Mesothelial cell of epicardium (in vitro differentiated cells): ENCODE measurements around the gene FAM120A. TPM values are rescaled to one million over a fixed set of nuclear protein-coding genes. Genes with fewer than 3 reads are reported as not detected.

Experiments
- DNase-seq, 2 experiments: peaks; one replicate each; pipeline ENCODE4 v3.0.0; 2021; ENCODE audit warnings: low spot score in 2 of 2; ENCODE audit not compliant: unreplicated experiment in 2 of 2
- H3K27ac Mint-ChIP-seq: 2 replicates; pipeline ENCODE4 v1.8.0; 2021; ENCODE audit warnings: mixed read lengths
- H3K27me3 Mint-ChIP-seq: 2 replicates; pipeline ENCODE4 v1.8.0; 2021; ENCODE audit warnings: low read depth, mixed read lengths
- H3K36me3 Mint-ChIP-seq: 2 replicates; pipeline ENCODE4 v1.8.0; 2021; ENCODE audit warnings: mixed read lengths
- H3K4me1 Mint-ChIP-seq: 2 replicates; pipeline ENCODE4 v1.8.0; 2021; ENCODE audit warnings: mixed read lengths
- H3K4me3 Mint-ChIP-seq: 2 replicates; pipeline ENCODE4 v1.8.0; 2021; ENCODE audit warnings: mild to moderate bottlenecking, moderate library complexity, mixed read lengths
- H3K9me3 Mint-ChIP-seq: 2 replicates; pipeline ENCODE4 v1.8.0; 2021; ENCODE audit warnings: mixed read lengths
- total RNA-seq: library from RNA; stranded (reverse); gene quantifications from 3 replicates; pipeline ENCODE4 v1.2.1, GENCODE V29; 2021
- TF ChIP-seq, protein P1 (sequence below): fragments of 200-600 bp; sonication (generic); IDR thresholded peaks from one replicate; pipeline ENCODE4 v1.5.0; 2021; ENCODE audit warnings: antibody characterized with exemption; ENCODE audit not compliant: unreplicated experiment

Gene FAM120A
- total RNA-seq, 1 donor from 2014 or later = 59.4 TPM

DNA sequence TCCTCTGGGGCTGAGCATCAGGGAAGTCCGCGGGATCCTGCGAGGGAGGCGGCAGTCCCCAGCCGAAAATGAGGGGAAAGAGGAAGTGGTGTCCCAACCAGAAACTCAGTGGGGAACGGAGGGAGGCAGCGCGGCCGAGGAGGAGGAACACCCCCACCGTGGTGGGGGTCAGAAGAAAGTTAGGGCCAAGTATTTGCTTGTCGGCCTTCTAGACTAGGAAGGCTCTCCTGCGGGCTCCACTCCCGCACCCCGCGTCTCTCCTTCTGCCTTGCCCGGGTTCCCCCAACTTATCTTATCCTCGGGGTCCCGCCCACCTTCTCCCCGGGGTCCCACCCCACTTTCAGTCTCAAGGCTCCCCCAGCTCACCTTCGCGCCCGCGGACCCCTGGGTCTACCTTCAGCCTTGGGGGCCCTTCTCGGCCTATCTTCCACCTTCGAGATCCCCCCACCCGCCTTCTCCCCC, 124.3 kb downstream of the FAM120A start:
- H3K36me3 Mint-ChIP-seq = peaks cover 4% of the 10 kb centered on the region
- peaks cover 37% of the 10 kb centered on the region for H3K4me1 Mint-ChIP-seq
- H3K27ac Mint-ChIP-seq = peak overlapping the region; percentile 96
- no peak for DNase-seq
- TF ChIP-seq, protein P1, sequence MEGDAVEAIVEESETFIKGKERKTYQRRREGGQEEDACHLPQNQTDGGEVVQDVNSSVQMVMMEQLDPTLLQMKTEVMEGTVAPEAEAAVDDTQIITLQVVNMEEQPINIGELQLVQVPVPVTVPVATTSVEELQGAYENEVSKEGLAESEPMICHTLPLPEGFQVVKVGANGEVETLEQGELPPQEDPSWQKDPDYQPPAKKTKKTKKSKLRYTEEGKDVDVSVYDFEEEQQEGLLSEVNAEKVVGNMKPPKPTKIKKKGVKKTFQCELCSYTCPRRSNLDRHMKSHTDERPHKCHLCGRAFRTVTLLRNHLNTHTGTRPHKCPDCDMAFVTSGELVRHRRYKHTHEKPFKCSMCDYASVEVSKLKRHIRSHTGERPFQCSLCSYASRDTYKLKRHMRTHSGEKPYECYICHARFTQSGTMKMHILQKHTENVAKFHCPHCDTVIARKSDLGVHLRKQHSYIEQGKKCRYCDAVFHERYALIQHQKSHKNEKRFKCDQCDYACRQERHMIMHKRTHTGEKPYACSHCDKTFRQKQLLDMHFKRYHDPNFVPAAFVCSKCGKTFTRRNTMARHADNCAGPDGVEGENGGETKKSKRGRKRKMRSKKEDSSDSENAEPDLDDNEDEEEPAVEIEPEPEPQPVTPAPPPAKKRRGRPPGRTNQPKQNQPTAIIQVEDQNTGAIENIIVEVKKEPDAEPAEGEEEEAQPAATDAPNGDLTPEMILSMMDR = no peak
- peak overlapping the region; percentile 89 for H3K4me3 Mint-ChIP-seq
- peaks cover 6% of the 10 kb centered on the region for H3K9me3 Mint-ChIP-seq
- H3K27me3 Mint-ChIP-seq = no peaks in the 10 kb centered on the region

DNA sequence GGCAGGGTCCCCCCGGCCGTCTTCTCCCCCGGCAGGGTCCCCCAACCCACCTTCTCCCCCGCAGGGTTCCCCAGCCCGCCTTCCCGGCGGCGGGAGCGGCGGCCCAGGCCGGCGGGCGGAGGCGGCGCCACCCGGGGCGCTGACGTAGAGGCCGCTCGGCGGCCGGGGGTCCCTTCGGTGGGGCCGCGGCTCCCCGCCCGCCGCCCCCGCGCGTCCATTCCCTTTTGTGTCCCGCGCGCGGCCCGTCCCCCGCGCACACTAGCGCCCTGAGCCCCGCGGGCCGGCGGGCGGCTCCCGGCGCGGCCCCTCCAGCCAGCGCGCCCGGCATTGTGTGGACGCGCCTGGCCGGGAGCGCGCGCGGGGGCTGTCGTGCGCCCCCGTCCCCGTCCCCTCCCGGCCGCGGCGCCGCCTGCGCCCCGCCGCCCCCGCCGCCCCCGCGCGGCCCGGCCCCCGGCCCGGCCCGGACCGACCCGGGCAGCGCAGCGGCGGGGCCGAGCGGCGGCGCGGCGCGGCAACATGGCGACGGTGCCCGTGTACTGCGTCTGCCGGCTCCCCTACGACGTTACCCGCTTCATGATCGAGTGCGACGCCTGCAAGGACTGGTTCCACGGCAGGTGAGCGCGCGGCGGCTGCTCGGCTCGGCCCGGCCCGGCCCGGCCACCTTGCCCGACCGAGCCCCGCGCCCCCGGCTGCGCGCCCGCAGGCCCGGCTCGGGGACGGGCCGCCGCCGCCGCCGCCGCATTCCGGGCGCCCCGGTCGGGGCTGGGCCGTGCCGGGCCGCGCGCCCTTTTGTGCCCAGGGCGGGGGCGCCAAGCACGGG, 125.0 kb downstream of the FAM120A start, which contains the start of gene PHF2:
Gene PHF2 (plus strand): TSS at position 327 of the 820 bp plus-strand sequence. CDS start 190 bp downstream, at position 517.
- H3K4me1 Mint-ChIP-seq = peaks cover 43% of the 10 kb centered on the region
- no peak for DNase-seq

DNA sequence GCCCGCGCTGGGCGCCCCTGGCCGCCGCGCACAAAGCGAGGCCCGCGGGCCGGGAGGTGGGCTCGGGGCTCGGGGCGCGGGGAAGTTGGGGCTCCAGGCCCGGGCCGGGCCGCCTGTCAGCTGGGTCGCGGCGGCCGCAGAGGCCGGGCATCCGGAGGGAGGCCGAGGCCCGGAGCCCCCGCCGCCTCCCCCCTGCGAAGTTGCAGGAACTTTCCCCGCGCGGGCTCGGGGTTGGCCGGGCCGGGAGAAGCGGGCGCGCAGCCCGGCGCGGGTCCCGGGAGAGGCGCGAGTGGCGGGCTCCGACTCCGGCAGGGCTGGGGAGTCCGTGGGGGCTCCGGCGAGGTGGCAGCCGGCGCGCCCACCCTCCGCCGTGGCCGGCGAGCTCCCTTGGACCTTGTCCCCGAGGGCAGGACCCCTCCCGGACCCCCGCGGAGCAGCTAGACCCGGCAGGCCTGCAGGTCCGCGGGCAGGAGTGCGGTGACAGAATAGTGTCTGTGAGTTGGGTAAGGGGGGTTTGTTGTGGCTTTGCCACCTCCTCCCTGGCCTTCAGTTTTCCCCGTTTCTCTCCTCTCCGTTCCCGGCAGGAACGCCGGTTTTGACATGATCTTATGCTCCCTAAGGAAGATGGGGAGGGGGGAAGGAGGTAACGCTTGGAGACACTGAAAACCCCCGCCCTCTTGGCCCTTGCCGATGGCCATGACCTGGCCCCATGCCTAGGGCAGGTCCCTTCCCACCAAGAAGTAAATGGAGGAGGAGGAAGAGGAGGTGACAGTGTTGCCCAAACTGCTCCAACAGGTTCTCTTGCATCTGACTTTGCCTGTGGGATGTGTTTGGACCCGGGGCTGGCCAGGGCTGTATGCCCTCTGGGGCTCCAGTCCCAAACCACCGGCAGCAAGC, 125.8 kb downstream of the FAM120A start:
- no peak for DNase-seq
- Mint-ChIP-seq H3K27ac (peak overlapping the region; percentile 89), H3K4me1 (peaks cover 44% of the 10 kb centered on the region)

More for the DNA sequence above, 125.0 kb downstream of the FAM120A start, which contains the start of gene PHF2:
- no peaks in the 10 kb centered on the region for H3K36me3 Mint-ChIP-seq
- no peaks in the 10 kb centered on the region for H3K9me3 Mint-ChIP-seq
- peak within 1 kb of the TSS; percentile 96 for H3K27ac Mint-ChIP-seq
- peak within 1 kb of the TSS; percentile 89 for H3K4me3 Mint-ChIP-seq
- TF ChIP-seq, protein P1 = no peak
- H3K27me3 Mint-ChIP-seq = no peaks in the 10 kb centered on the region

DNA sequence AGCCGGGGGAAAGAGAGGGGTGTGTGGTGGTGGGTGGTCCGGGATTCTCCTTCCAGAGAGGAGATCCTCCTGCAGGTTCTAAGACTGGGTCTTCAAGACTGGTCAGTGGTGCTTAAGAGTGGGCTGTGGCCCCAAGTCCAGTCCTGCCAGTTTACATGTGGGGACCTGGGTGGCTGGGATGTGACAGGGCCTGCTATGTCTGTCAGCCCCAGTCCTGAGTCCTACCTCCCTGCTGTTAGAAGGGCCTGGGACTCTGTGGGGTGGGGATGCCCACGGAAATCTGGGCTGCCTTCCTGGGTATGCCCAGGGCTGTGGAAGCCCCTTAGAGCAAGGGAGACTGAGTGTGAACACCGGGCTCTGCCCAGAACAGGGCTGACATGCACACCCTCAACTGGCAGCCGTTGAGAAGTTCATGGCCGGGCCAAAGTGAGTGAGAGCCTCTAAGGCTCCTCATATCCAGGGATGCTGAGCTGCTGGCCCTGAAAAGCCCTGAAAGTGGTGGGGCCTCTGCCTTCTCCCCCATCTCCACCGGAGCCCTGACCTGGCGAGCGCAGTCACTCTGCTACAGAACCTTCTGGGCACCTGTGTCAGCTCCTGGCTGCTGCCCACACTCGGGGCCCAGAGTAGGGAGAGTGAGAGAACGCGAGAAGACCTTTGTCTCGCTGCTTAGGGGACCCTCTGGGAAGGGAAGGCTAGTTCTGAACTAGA, 126.6 kb downstream of the FAM120A start:
- TF ChIP-seq, protein P1 = no peak
- no peak for DNase-seq
- H3K4me1 Mint-ChIP-seq = peaks cover 44% of the 10 kb centered on the region
- H3K27me3 Mint-ChIP-seq = no peaks in the 10 kb centered on the region
- peak overlapping the region; percentile 80 for H3K4me3 Mint-ChIP-seq
- H3K36me3 Mint-ChIP-seq = peaks cover 3% of the 10 kb centered on the region
- H3K27ac Mint-ChIP-seq = peak overlapping the region; percentile 89
- H3K9me3 Mint-ChIP-seq = peaks cover 5% of the 10 kb centered on the region

More for the DNA sequence above, 125.8 kb downstream of the FAM120A start:
- no peaks in the 10 kb centered on the region for H3K36me3 Mint-ChIP-seq
- TF ChIP-seq, protein P1 = no peak
- H3K9me3 Mint-ChIP-seq = no peaks in the 10 kb centered on the region
- no peaks in the 10 kb centered on the region for H3K27me3 Mint-ChIP-seq
- H3K4me3 Mint-ChIP-seq = peak overlapping the region; percentile 80

DNA sequence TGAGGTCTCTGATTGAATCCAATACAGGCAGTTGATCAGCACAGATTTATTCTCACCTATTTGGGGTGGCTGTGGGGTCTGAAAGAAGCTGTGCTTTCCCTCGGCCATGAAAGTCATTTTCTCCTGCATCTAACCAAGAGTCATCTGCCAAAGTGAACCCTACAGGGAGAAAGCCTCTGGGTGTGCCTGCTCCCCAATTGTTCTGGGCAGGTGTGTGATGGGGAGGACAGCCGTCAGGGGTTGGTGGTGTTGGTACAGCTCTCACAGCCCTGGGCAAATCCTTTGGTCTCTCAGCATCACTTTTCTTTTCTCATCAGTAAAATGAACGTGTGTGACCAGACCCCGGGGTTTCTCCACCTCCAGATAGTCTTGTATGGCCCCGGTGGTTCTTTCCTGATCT, 127.4 kb downstream of the FAM120A start:
- Mint-ChIP-seq H3K9me3 (peaks cover 9% of the 10 kb centered on the region), H3K36me3 (peaks cover 5% of the 10 kb centered on the region), H3K27ac (peak overlapping the region; percentile 16), H3K4me1 (peaks cover 44% of the 10 kb centered on the region), H3K27me3 (no peaks in the 10 kb centered on the region), H3K4me3 (peak overlapping the region; percentile 15)
- DNase-seq = peak in 1 of 2 experiments; percentile 27
- TF ChIP-seq, protein P1 = no peak
